H1 (cell line): Measurements from ENCODE around the gene MYO5A. TPM values are rescaled to one million over a fixed set of nuclear protein-coding genes. Genes with fewer than 3 reads are reported as not detected.

Source experiments
- CTCF ChIA-PET: fragments of 300-600 bp; sonication (Branson Sonifier 250); formaldehyde crosslinking; loops from one replicate; lab custom pipeline; 2021; ENCODE audit not compliant: partially characterized antibody; lab: Charles Lee
- POLR2A ChIA-PET: fragments of 300-600 bp; sonication (Branson Sonifier 250); formaldehyde crosslinking; loops from one replicate; lab custom pipeline; 2021; ENCODE audit warnings: inconsistent platforms; ENCODE audit not compliant: partially characterized antibody; lab: Charles Lee
- DNase-seq, 2 experiments: peaks; one replicate each; pipeline versions ENCODE4 v3.0.0 to v3.0.0-alpha.2; 2010 to 2022; ENCODE audit warnings: low spot score in 2 of 2, low read depth in 1 of 2, mixed read lengths in 1 of 2
- FAIRE-seq: peaks from 2 replicates; lab custom pipeline; 2011; peaks lifted over from hg19 to GRCh38; lab: Jason Lieb, UNC
- H2AFZ ChIP-seq: 2 replicates; pipeline ENCODE4 v1.8.1; 2012; ENCODE audit warnings: low read length, inconsistent platforms
- H2AK5ac ChIP-seq: 2 replicates; pipeline ENCODE4 v1.6.1; 2013; ENCODE audit warnings: low read depth, low read length
- H2BK120ac ChIP-seq: replicated peaks from 2 replicates; pipeline ENCODE3; 2013; ENCODE audit warnings: low read depth, low read length, inconsistent platforms
- H2BK12ac ChIP-seq: 2 replicates; pipeline ENCODE4 v1.6.1; 2013; ENCODE audit warnings: low read depth, low read length
- H2BK15ac ChIP-seq: 2 replicates; pipeline ENCODE4 v1.6.1; 2013; ENCODE audit warnings: low read length
- H2BK20ac ChIP-seq: 2 replicates; pipeline ENCODE4 v1.6.1; 2013; ENCODE audit warnings: low read length
- H2BK5ac ChIP-seq: 2 replicates; pipeline ENCODE4 v1.6.1; 2013; ENCODE audit warnings: low read depth, low read length
- H3K14ac ChIP-seq: 2 replicates; pipeline ENCODE4 v1.6.1; 2013; ENCODE audit warnings: inconsistent platforms; ENCODE audit not compliant: insufficient read length
- H3K18ac ChIP-seq: 2 replicates; pipeline ENCODE4 v1.6.1; 2013; ENCODE audit warnings: low read length; ENCODE audit errors: extremely low read depth
- H3K23ac ChIP-seq: 2 replicates; pipeline ENCODE4 v1.6.1; 2013; ENCODE audit warnings: inconsistent platforms; ENCODE audit not compliant: insufficient read length
- H3K23me2 ChIP-seq: 2 replicates; pipeline ENCODE4 v1.6.1; 2013; ENCODE audit warnings: low read depth, low read length
- H3K27ac ChIP-seq: 2 replicates; pipeline ENCODE4 v1.6.1; 2011; ENCODE audit warnings: low read depth, low read length, inconsistent platforms
- H3K27me3 ChIP-seq, 4 experiments: replicated peaks in 1 of 4; 1 replicate in 1 of 4; 2 replicates in 3 of 4; pipeline versions ENCODE4 v1.6.1 to v1.8.1; 2011 to 2013; ENCODE audit warnings: low read length in 3 of 4, mild to moderate bottlenecking in 3 of 4, inconsistent platforms in 2 of 4, mixed read lengths in 2 of 4, moderate library complexity in 1 of 4; ENCODE audit not compliant: control insufficient read depth in 3 of 4, insufficient read depth in 3 of 4; ENCODE audit errors: extremely low read depth in 1 of 4
- H3K36me3 ChIP-seq, 4 experiments: 2 replicates each; pipeline versions ENCODE4 v1.6.1 to v1.8.1; 2011 to 2013; ENCODE audit warnings: mild to moderate bottlenecking in 4 of 4, low read length in 3 of 4, moderate library complexity in 2 of 4, control low read depth in 1 of 4, inconsistent platforms in 1 of 4; ENCODE audit not compliant: insufficient read depth in 4 of 4, control insufficient read depth in 2 of 4
- H3K4ac ChIP-seq: replicated peaks from 2 replicates; pipeline ENCODE3; 2013; ENCODE audit warnings: low read length, low read depth, mixed read lengths, inconsistent platforms; ENCODE audit not compliant: insufficient read length
- H3K4me1 ChIP-seq, 4 experiments: replicated peaks in 1 of 4; 1 replicate in 1 of 4; 2 replicates in 3 of 4; pipeline versions ENCODE4 v1.6.1 to v1.8.1; 2011 to 2013; ENCODE audit warnings: low read length in 3 of 4, inconsistent platforms in 2 of 4, mixed read lengths in 1 of 4; ENCODE audit not compliant: insufficient read depth in 4 of 4, control insufficient read depth in 3 of 4
- H3K4me2 ChIP-seq, 2 experiments: 2 replicates each; pipeline versions ENCODE4 v1.6.1 to v1.8.1; 2011 to 2013; ENCODE audit warnings: low read depth in 2 of 2, low read length in 2 of 2, control low read depth in 1 of 2, inconsistent platforms in 1 of 2, mild to moderate bottlenecking in 1 of 2; ENCODE audit not compliant: insufficient read depth in 1 of 2
- H3K4me3 ChIP-seq, 4 experiments: fragments of 200-600, 300-600 bp in 1 of 4; sonication (generic), shearing (Covaris generic), sonication (Bioruptor Twin) in 1 of 4; 2 replicates each; pipeline versions ENCODE4 v1.5.1 to v1.8.1; 2011 to 2016; ENCODE audit warnings: low read length in 4 of 4, low read depth in 3 of 4, control low read depth in 2 of 4, inconsistent platforms in 2 of 4, mild to moderate bottlenecking in 2 of 4, mixed read lengths in 1 of 4, moderate library complexity in 1 of 4; ENCODE audit not compliant: insufficient read depth in 2 of 4; ENCODE audit errors: extremely low read depth in 1 of 4
- H3K56ac ChIP-seq: replicated peaks from 2 replicates; pipeline ENCODE3; 2013; ENCODE audit warnings: low read depth, mild to moderate bottlenecking, mixed read lengths, low read length, inconsistent platforms; ENCODE audit not compliant: insufficient read length
- H3K79me1 ChIP-seq: 2 replicates; pipeline ENCODE4 v1.6.1; 2013; ENCODE audit warnings: low read depth, low read length, control low read depth
- H3K79me2 ChIP-seq, 2 experiments: 2 replicates each; pipeline versions ENCODE4 v1.6.1 to v1.8.1; 2012 to 2013; ENCODE audit warnings: low read length in 2 of 2, mild to moderate bottlenecking in 2 of 2, inconsistent platforms in 1 of 2; ENCODE audit not compliant: insufficient read depth in 2 of 2, control insufficient read depth in 1 of 2
- H3K9ac ChIP-seq, 4 experiments: replicated peaks in 1 of 4; 1 replicate in 1 of 4; 2 replicates in 3 of 4; pipeline versions ENCODE4 v1.6.1 to v1.8.1; 2011 to 2013; ENCODE audit warnings: low read depth in 3 of 4, low read length in 3 of 4, control low read depth in 2 of 4, mild to moderate bottlenecking in 2 of 4, moderate library complexity in 2 of 4, inconsistent platforms in 1 of 4; ENCODE audit errors: extremely low read depth in 1 of 4
- H3K9me3 ChIP-seq, 2 experiments: 2 replicates each; pipeline versions ENCODE4 v1.6.1 to v1.8.1; 2012 to 2013; ENCODE audit warnings: mild to moderate bottlenecking in 2 of 2, moderate library complexity in 2 of 2, control low read depth in 1 of 2, inconsistent platforms in 1 of 2, low read depth in 1 of 2, low read length in 1 of 2, mixed read lengths in 1 of 2; ENCODE audit not compliant: insufficient read depth in 2 of 2
- H4K20me1 ChIP-seq, 2 experiments: replicated peaks in 1 of 2; 2 replicates each; pipeline versions ENCODE3 to v1.8.1; 2011 to 2013; ENCODE audit warnings: inconsistent platforms in 2 of 2, low read length in 2 of 2, mild to moderate bottlenecking in 1 of 2; ENCODE audit not compliant: insufficient read depth in 2 of 2, control insufficient read depth in 1 of 2
- H4K5ac ChIP-seq: 2 replicates; pipeline ENCODE4 v1.6.1; 2013; ENCODE audit warnings: low read length, low read depth, mixed read lengths, inconsistent platforms; ENCODE audit not compliant: insufficient read length
- H4K8ac ChIP-seq: 2 replicates; pipeline ENCODE4 v1.8.0; 2013; ENCODE audit warnings: mild to moderate bottlenecking, moderate library complexity, low read length, inconsistent platforms; ENCODE audit not compliant: insufficient read depth; ENCODE audit errors: extremely low read depth
- H4K91ac ChIP-seq: replicated peaks from 2 replicates; pipeline ENCODE3; 2013; ENCODE audit warnings: low read length, mixed read lengths, inconsistent platforms; ENCODE audit not compliant: insufficient read length
- ATF3 ChIP-seq: IDR thresholded peaks from 2 replicates; pipeline ENCODE4 v1.6.1; 2011; ENCODE audit warnings: low read depth, mild to moderate bottlenecking, low read length; ENCODE audit not compliant: insufficient read depth
- BACH1 ChIP-seq: IDR thresholded peaks from 2 replicates; pipeline ENCODE4 v1.6.1; 2012; ENCODE audit warnings: low read length, improper control_type of control experiment
- CREB1 ChIP-seq: IDR thresholded peaks from 2 replicates; pipeline ENCODE4 v1.6.1; 2012; ENCODE audit warnings: inconsistent platforms
- EP300 ChIP-seq, 2 experiments: IDR thresholded peaks; 1 replicate in 1 of 2; 2 replicates in 1 of 2; pipeline ENCODE4 v1.6.1; 2011 to 2012; ENCODE audit warnings: low read depth in 2 of 2, low read length in 2 of 2, mild to moderate bottlenecking in 2 of 2, borderline replicate concordance in 1 of 2, inconsistent platforms in 1 of 2, moderate library complexity in 1 of 2
- EZH2 ChIP-seq: fragments of 200-600 bp; sonication (generic); IDR thresholded peaks from 2 replicates; pipeline ENCODE4 v1.7.1; 2012; ENCODE audit warnings: low read depth, mild to moderate bottlenecking, moderate library complexity, low read length, inconsistent platforms; ENCODE audit not compliant: severe bottlenecking
- HDAC2 ChIP-seq, 2 experiments: fragments of 300-600 bp in 1 of 2; sonication (generic) in 1 of 2; IDR thresholded peaks; 2 replicates each; pipeline ENCODE4 v1.6.1; 2011 to 2012; ENCODE audit warnings: low read depth in 2 of 2, low read length in 2 of 2, mild to moderate bottlenecking in 2 of 2, moderate library complexity in 2 of 2, borderline replicate concordance in 1 of 2, inconsistent platforms in 1 of 2
- POLR2A ChIP-seq, 2 experiments: IDR thresholded peaks; 1 replicate in 1 of 2; 2 replicates in 1 of 2; pipeline ENCODE4 v1.6.1; 2011; ENCODE audit warnings: low read depth in 2 of 2, low read length in 2 of 2, mild to moderate bottlenecking in 2 of 2; ENCODE audit errors: control extremely low read depth in 1 of 2
- POU5F1 ChIP-seq: IDR thresholded peaks from 2 replicates; pipeline ENCODE4 v1.6.1; 2011; ENCODE audit warnings: low read depth, mild to moderate bottlenecking, low read length, moderate library complexity
- RBBP5 ChIP-seq: IDR thresholded peaks from 2 replicates; pipeline ENCODE4 v1.7.1; 2012; ENCODE audit warnings: low read depth, mild to moderate bottlenecking, inconsistent platforms, low read length, moderate library complexity, borderline replicate concordance
- RXRA ChIP-seq: IDR thresholded peaks from 2 replicates; pipeline ENCODE4 v1.6.1; 2011; ENCODE audit warnings: low read depth, mild to moderate bottlenecking, low read length, moderate library complexity; ENCODE audit not compliant: insufficient read depth
- TAF7 ChIP-seq: optimal IDR thresholded peaks from 2 replicates; pipeline ENCODE3; 2011; ENCODE audit warnings: low read depth, mild to moderate bottlenecking, inconsistent platforms, low read length, moderate library complexity, borderline replicate concordance
- WGBS, 2 experiments: shearing (Covaris generic) in 1 of 2; methylation state at CpG; one replicate each; pipeline versions ENCODE4 v1.1.6 to v1.1.7; 2013 to 2015; ENCODE audit warnings: low lambda C conversion rate in 2 of 2, mixed read lengths in 2 of 2, inconsistent platforms in 1 of 2, low coverage in 1 of 2, missing lambda C conversion rate in 1 of 2; ENCODE audit not compliant: insufficient replicate concordance in 2 of 2, insufficient coverage in 1 of 2, insufficient read length in 1 of 2; ENCODE audit errors: extremely low coverage in 1 of 2, missing lambda C conversion rate in 1 of 2; 5-methylcytosine and 5-hydroxymethylcytosine counted together
- polyA plus RNA-seq, 7 experiments: library from polyadenylated mRNA; depleted of rRNA in 3 of 7; stranded (reverse) in 5 of 7; unstranded in 2 of 7; fragments of >200 nt in 5 of 7; fragments of 200-250 nt in 2 of 7; gene quantifications; 1 replicate in 5 of 7; 2 replicates in 1 of 7; 4 replicates in 1 of 7; pipeline versions ENCODE4 v1.2.1 to v1.2.3, GENCODE V29; 2011 to 2013; ENCODE audit warnings: missing spikeins in 2 of 7, mixed read lengths in 2 of 7
- total RNA-seq: library from RNA; stranded (reverse); fragmentation: NEBNext Ultra II Directional; extraction: Animal tissue kit (Norgen Biotek cat#: 25700); gene quantifications from 2 replicates; pipeline ENCODE4 v1.2.1, GENCODE V29; 2021
- TF ChIP-seq, protein P1 (sequence below): IDR thresholded peaks from 2 replicates; pipeline ENCODE4 v1.6.1; 2012; ENCODE audit warnings: inconsistent platforms

Gene MYO5A
- total and polyA plus RNA-seq, 2 of the 8 experiments (the other 6 are each of a cell fraction or from before 2014, with no cell fraction given), result 11.4 to 24.7 TPM

- no peak overlapping the region for H3K4ac ChIP-seq
- H4K20me1 ChIP-seq, result peaks cover 0 to 2% of the 10 kb centered on the region in 2 experiments
- H3K79me1 ChIP-seq, result no peaks in the 10 kb centered on the region
- H3K27ac ChIP-seq, result no peak overlapping the region
- H2BK120ac ChIP-seq, result no peak overlapping the region
- no peak overlapping the region for H4K8ac ChIP-seq
- DNase-seq (no peak), FAIRE-seq (no peak)
- H3K36me3 ChIP-seq, result no peaks in the 10 kb centered on the region
- H3K79me2 ChIP-seq, result no peaks in the 10 kb centered on the region
- H2AFZ ChIP-seq, result no peak overlapping the region
- H3K23ac ChIP-seq, result no peak overlapping the region
- no peaks in the 10 kb centered on the region for H3K27me3 ChIP-seq
- no peak overlapping the region for H3K4me3 ChIP-seq
- no peak overlapping the region for H3K9ac ChIP-seq
- no peak overlapping the region for H3K4me2 ChIP-seq
- no peak overlapping the region for H2BK5ac ChIP-seq
- 80% methylated on average over 1 of the region's 1 CpG; no CpG with 5 or more reads in 1 of the 2 experiments for WGBS, 2 experiments
- no peak overlapping the region for H2BK15ac ChIP-seq
- H2BK20ac ChIP-seq, result no peak overlapping the region
- H3K56ac ChIP-seq, result no peak overlapping the region
- no peaks in the 10 kb centered on the region for H3K4me1 ChIP-seq
- H4K91ac ChIP-seq, result no peak overlapping the region
- no peak overlapping the region for H3K18ac ChIP-seq
- no peaks in the 10 kb centered on the region for H3K23me2 ChIP-seq
- ChIA-PET CTCF (interaction anchor here (0.6 to 1.1 kb wide), 2 partner anchors 13 to 151 kb away, joined by 3 to 4 read pairs; no protein-coding TSS in a partner anchor), POLR2A (no interaction called here)
- no peak overlapping the region for H2BK12ac ChIP-seq
- H3K14ac ChIP-seq, result no peak overlapping the region
- H3K9me3 ChIP-seq, result no peaks in the 10 kb centered on the region
- H2AK5ac ChIP-seq, result no peak overlapping the region
- no peak overlapping the region for H4K5ac ChIP-seq
- no peak for TF ChIP-seq RXRA
- TF ChIP-seq EZH2, result no peak
- TF ChIP-seq, protein P1, sequence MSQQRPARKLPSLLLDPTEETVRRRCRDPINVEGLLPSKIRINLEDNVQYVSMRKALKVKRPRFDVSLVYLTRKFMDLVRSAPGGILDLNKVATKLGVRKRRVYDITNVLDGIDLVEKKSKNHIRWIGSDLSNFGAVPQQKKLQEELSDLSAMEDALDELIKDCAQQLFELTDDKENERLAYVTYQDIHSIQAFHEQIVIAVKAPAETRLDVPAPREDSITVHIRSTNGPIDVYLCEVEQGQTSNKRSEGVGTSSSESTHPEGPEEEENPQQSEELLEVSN, result no peak
- TF ChIP-seq ATF3, result no peak
- no peak for TF ChIP-seq HDAC2 (IDR thresholded peaks at IDR 0.05; ENCODE audit: borderline replicate concordance in 1 of 2, low read depth in 2 of 2, low read length in 2 of 2)
- TF ChIP-seq BACH1, result no peak
- TF ChIP-seq POU5F1, result no peak
- no peak for TF ChIP-seq TAF7
- no peak for TF ChIP-seq CREB1
- TF ChIP-seq RBBP5, result no peak
- no peak for TF ChIP-seq POLR2A (IDR thresholded peaks at IDR 0.05; ENCODE audit: control extremely low read depth in 1 of 2, low read depth in 2 of 2, low read length in 2 of 2)
- no peak for TF ChIP-seq EP300 (IDR thresholded peaks at IDR 0.05; ENCODE audit: borderline replicate concordance in 1 of 2, low read depth in 2 of 2, low read length in 2 of 2)
These were observed 104.8 kb downstream of the MYO5A start for GRCh38 chr15:52423852-52424251.
